Measurements from ENCODE around the gene SLC15A4.

DNA sequence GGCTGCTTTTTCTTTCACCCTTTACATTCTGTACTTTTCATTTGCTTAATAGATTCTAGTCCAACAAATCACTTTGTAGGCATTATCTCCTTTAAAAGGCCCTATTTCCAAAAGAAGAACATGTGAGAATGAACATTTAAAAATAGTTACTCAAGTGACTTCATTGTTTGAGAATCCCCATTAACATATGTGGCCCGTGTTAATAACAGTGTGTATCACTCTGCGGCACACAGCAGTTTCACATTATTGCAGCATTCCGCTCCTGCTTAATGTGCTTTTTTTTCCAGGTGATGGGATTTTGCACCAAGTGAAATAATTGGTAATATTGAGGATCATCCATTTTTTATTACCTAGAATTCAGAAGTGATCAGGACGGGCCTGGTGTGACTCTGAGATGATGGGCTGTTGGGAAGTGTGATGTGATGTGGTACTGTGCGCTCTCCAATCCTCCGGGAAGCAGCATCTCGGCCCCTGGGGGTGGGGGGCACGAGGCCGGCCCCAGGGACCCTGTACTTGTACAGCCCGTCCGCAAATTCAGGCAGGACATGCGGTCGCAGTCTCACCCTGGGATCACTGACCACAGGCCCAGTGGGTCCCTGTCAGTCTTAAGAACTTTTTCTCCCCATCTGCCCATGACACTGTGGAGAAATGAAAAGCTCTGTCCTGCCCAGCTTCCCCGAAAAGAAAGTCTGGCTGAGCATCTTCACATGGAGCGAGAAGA is 32.9 kb downstream of the SLC15A4 start:
- TF ChIP-seq, protein P1, sequence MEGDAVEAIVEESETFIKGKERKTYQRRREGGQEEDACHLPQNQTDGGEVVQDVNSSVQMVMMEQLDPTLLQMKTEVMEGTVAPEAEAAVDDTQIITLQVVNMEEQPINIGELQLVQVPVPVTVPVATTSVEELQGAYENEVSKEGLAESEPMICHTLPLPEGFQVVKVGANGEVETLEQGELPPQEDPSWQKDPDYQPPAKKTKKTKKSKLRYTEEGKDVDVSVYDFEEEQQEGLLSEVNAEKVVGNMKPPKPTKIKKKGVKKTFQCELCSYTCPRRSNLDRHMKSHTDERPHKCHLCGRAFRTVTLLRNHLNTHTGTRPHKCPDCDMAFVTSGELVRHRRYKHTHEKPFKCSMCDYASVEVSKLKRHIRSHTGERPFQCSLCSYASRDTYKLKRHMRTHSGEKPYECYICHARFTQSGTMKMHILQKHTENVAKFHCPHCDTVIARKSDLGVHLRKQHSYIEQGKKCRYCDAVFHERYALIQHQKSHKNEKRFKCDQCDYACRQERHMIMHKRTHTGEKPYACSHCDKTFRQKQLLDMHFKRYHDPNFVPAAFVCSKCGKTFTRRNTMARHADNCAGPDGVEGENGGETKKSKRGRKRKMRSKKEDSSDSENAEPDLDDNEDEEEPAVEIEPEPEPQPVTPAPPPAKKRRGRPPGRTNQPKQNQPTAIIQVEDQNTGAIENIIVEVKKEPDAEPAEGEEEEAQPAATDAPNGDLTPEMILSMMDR (IDR thresholded peaks at IDR 0.05; ENCODE audit: low read length): no peak
- no peak for TF ChIP-seq EZH2 (optimal IDR thresholded peaks at IDR 0.05; ENCODE audit: low read depth, low read length)
- no peak for TF ChIP-seq EZH2phosphoT487 (IDR thresholded peaks at IDR 0.05; ENCODE audit: low read length)
